HEK293T (cell line): Measurements from ENCODE around the gene ZDHHC17.

Experiments used
- ARNT ChIP-seq: fragments of 450-650 bp; IDR thresholded peaks from 2 replicates; pipeline ENCODE4 v1.6.1; 2017; ENCODE audit warnings: mild to moderate bottlenecking
- BHLHE40 ChIP-seq: fragments of 450-650 bp; IDR thresholded peaks from 2 replicates; pipeline ENCODE4 v1.6.1; 2016; ENCODE audit warnings: mild to moderate bottlenecking, moderate library complexity, borderline replicate concordance
- CTBP1 ChIP-seq: fragments of 450-650 bp; IDR thresholded peaks from 2 replicates; pipeline ENCODE4 v1.6.1; 2016; ENCODE audit warnings: borderline replicate concordance
- FOXA1 ChIP-seq: fragments of 450-650 bp; IDR thresholded peaks from 2 replicates; pipeline ENCODE4 v1.6.1; 2016; ENCODE audit warnings: mild to moderate bottlenecking
- FOXK2 ChIP-seq: fragments of 450-650 bp; IDR thresholded peaks from 2 replicates; pipeline ENCODE4 v1.6.1; 2016; ENCODE audit warnings: mild to moderate bottlenecking
- FOXM1 ChIP-seq: fragments of 450-650 bp; IDR thresholded peaks from 2 replicates; pipeline ENCODE4 v1.6.1; 2017; ENCODE audit warnings: mild to moderate bottlenecking, borderline replicate concordance
- HDGF ChIP-seq: fragments of 450-650 bp; IDR thresholded peaks from 2 replicates; pipeline ENCODE4 v1.6.1; 2017; ENCODE audit warnings: antibody characterized with exemption, borderline replicate concordance
- SP1 ChIP-seq: fragments of 450-650 bp; IDR thresholded peaks from 2 replicates; pipeline ENCODE4 v1.6.1; 2017
- SUZ12 ChIP-seq: fragments of 450-650 bp; IDR thresholded peaks from 2 replicates; pipeline ENCODE4 v1.6.1; 2016; ENCODE audit warnings: mild to moderate bottlenecking
- TARDBP ChIP-seq: fragments of 450-650 bp; IDR thresholded peaks from 2 replicates; pipeline ENCODE4 v1.6.1; 2016

GRCh38 chr12:76745343-76745742 lies 18.6 kb upstream of the ZDHHC17 start:
- TF ChIP-seq SP1 = no peak
- TF ChIP-seq ARNT = no peak
- no peak for TF ChIP-seq FOXK2
- no peak for TF ChIP-seq BHLHE40
- no peak for TF ChIP-seq HDGF
- no peak for TF ChIP-seq SUZ12
- TF ChIP-seq FOXA1 = no peak
- no peak for TF ChIP-seq TARDBP
- TF ChIP-seq FOXM1 = no peak
- TF ChIP-seq CTBP1 = no peak
